Measurements from ENCODE around the gene PRIM2.

DNA sequence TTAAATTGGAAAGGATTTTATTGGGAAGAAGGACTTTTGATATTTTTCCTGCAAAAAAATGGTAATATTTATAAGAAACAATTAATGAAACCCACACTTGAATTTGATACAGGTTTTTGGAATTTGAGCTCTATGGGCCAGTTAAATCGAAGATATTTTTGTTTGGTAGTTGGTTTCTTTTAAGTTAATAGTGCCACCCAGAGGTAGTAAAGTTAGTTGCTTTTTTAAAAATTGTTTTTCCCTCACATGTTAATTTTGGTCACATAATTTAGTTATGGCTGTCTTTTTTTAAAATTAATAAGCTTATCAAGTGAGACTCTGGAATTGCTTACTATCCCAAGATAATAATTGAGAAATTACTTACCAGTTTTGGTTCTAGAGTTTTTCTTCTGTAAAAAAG is 7.1 kb downstream of the PRIM2 start:
- TF ChIP-seq, protein P1, sequence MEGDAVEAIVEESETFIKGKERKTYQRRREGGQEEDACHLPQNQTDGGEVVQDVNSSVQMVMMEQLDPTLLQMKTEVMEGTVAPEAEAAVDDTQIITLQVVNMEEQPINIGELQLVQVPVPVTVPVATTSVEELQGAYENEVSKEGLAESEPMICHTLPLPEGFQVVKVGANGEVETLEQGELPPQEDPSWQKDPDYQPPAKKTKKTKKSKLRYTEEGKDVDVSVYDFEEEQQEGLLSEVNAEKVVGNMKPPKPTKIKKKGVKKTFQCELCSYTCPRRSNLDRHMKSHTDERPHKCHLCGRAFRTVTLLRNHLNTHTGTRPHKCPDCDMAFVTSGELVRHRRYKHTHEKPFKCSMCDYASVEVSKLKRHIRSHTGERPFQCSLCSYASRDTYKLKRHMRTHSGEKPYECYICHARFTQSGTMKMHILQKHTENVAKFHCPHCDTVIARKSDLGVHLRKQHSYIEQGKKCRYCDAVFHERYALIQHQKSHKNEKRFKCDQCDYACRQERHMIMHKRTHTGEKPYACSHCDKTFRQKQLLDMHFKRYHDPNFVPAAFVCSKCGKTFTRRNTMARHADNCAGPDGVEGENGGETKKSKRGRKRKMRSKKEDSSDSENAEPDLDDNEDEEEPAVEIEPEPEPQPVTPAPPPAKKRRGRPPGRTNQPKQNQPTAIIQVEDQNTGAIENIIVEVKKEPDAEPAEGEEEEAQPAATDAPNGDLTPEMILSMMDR (IDR thresholded peaks at IDR 0.05; ENCODE audit: low read length): peak; percentile 45
- TF ChIP-seq EZH2 (IDR thresholded peaks at IDR 0.05; ENCODE audit: borderline replicate concordance, low read length): no peak
